GM23248 (cell line): ENCODE data around the gene RC3H1. TPM values are rescaled to one million over a fixed set of nuclear protein-coding genes. Genes with fewer than 3 reads are reported as not detected.

ENCODE experiments used
- DNase-seq: peaks from one replicate; pipeline ENCODE4 v3.0.0-alpha.2; 2015
- H2AFZ ChIP-seq: fragments of 200-600 bp; sonication (generic); 2 replicates; pipeline ENCODE4 v1.6.1; 2016; ENCODE audit warnings: antibody characterized with exemption
- H3F3A ChIP-seq: fragments of 200-600 bp; sonication (generic); 2 replicates; pipeline ENCODE4 v1.6.1; 2016; ENCODE audit warnings: mild to moderate bottlenecking, antibody characterized with exemption, mixed run types; ENCODE audit not compliant: insufficient read depth
- H3K27ac ChIP-seq: fragments of 200-600 bp; sonication (generic); 2 replicates; pipeline ENCODE4 v1.5.1; 2016; ENCODE audit warnings: mild to moderate bottlenecking
- H3K27me3 ChIP-seq: fragments of 200-600 bp; sonication (generic); replicated peaks from 2 replicates; pipeline ENCODE4 v1.6.1; 2016; ENCODE audit warnings: mild to moderate bottlenecking; ENCODE audit not compliant: insufficient read depth
- H3K36me3 ChIP-seq: fragments of 200-600 bp; sonication (generic); 2 replicates; pipeline ENCODE4 v1.6.1; 2016; ENCODE audit warnings: low read depth, mild to moderate bottlenecking
- H3K4me1 ChIP-seq: fragments of 200-600 bp; sonication (generic); 2 replicates; pipeline ENCODE4 v1.6.1; 2016; ENCODE audit warnings: mild to moderate bottlenecking; ENCODE audit not compliant: insufficient read depth
- H3K4me2 ChIP-seq: fragments of 200-600 bp; sonication (generic); one replicate; pipeline ENCODE4 v1.6.1; 2016; ENCODE audit warnings: mild to moderate bottlenecking; ENCODE audit not compliant: unreplicated experiment
- H3K4me3 ChIP-seq: fragments of 200-600 bp; sonication (generic); 2 replicates; pipeline ENCODE4 v1.5.1; 2016; ENCODE audit warnings: mild to moderate bottlenecking
- H3K79me2 ChIP-seq: fragments of 200-600 bp; sonication (generic); 2 replicates; pipeline ENCODE4 v1.6.1; 2016; ENCODE audit warnings: mild to moderate bottlenecking; ENCODE audit not compliant: insufficient read depth
- H3K9ac ChIP-seq: fragments of 200-600 bp; sonication (generic); 2 replicates; pipeline ENCODE4 v1.6.1; 2016; ENCODE audit warnings: mild to moderate bottlenecking
- H3K9me2 ChIP-seq: fragments of 200-600 bp; sonication (generic); 2 replicates; pipeline ENCODE4 v1.6.1; 2016; ENCODE audit warnings: mixed run types, mild to moderate bottlenecking, moderate library complexity; ENCODE audit not compliant: insufficient read depth
- H3K9me3 ChIP-seq: fragments of 200-600 bp; sonication (generic); one replicate; pipeline ENCODE4 v1.6.1; 2017; ENCODE audit warnings: low read depth
- H4K20me1 ChIP-seq: fragments of 200-600 bp; sonication (generic); 2 replicates; pipeline ENCODE4 v1.6.0; 2016; ENCODE audit not compliant: insufficient read depth
- EZH2 ChIP-seq: fragments of 200-600 bp; sonication (generic); IDR thresholded peaks from 2 replicates; pipeline ENCODE4 v1.6.1; 2018; ENCODE audit warnings: antibody characterized with exemption, mild to moderate bottlenecking; ENCODE audit not compliant: insufficient read depth, poor library complexity, severe bottlenecking
- EZH2phosphoT487 ChIP-seq: fragments of 200-600 bp; sonication (generic); IDR thresholded peaks from 2 replicates; pipeline ENCODE4 v1.6.1; 2018; ENCODE audit warnings: antibody characterized with exemption, moderate library complexity, mild to moderate bottlenecking, low read depth; ENCODE audit not compliant: insufficient read depth
- WGBS, 2 experiments: methylation state at CpG; one replicate each; pipeline ENCODE4 v1.1.6; 2015 to 2017; ENCODE audit warnings: low lambda C conversion rate in 2 of 2, low coverage in 1 of 2; ENCODE audit errors: missing lambda C conversion rate in 2 of 2; 5-methylcytosine and 5-hydroxymethylcytosine counted together
- in situ Hi-C: fragments of 300-500 bp; cut with MboI; formaldehyde crosslinking; loops from 2 replicates; pipeline ENCODE4 v1.15.0; 2020
- polyA plus RNA-seq: library from polyadenylated mRNA; unstranded; fragments of >200 nt; fragmentation: Nextera tagmentation; extraction: Ambion mirVana; gene quantifications from 2 replicates; pipeline ENCODE4 v1.2.1, GENCODE V29; 2016
- total RNA-seq: library from RNA; depleted of rRNA; stranded (reverse); fragments of >200 nt; shearing (Covaris generic); gene quantifications from 2 replicates; pipeline ENCODE4 v1.2.3, GENCODE V29; 2014

Gene RC3H1
- total and polyA plus RNA-seq, 2 experiments from 2014 or later = 5.9 to 18.9 TPM

- H2AFZ ChIP-seq = no peak overlapping the region
- peak; percentile 34 for DNase-seq
- no peaks in the 10 kb centered on the region for H3K79me2 ChIP-seq
- H3K27me3 ChIP-seq = no peaks in the 10 kb centered on the region
- H4K20me1 ChIP-seq = no peaks in the 10 kb centered on the region
- H3K9me3 ChIP-seq = no peaks in the 10 kb centered on the region
- H3K36me3 ChIP-seq = no peaks in the 10 kb centered on the region
- no peaks in the 10 kb centered on the region for H3K4me1 ChIP-seq
- no peaks in the 10 kb centered on the region for H3K9me2 ChIP-seq
- in situ Hi-C loops = no loop called here
- no peak overlapping the region for H3K27ac ChIP-seq
- no peak for TF ChIP-seq EZH2
- H3K4me2 ChIP-seq = no peak overlapping the region
- no peak overlapping the region for H3K9ac ChIP-seq
- H3F3A ChIP-seq = no peaks in the 10 kb centered on the region
- WGBS, 2 experiments = 95 to 96% methylated on average over 1 of the region's 1 CpG
- no peak overlapping the region for H3K4me3 ChIP-seq
Measured at GRCh38 chr1:174032671-174033222, 10.6 kb upstream of the RC3H1 start.

GRCh38 chr1:174031099-174031498 is 8.9 kb upstream of the RC3H1 start:
- no peak for DNase-seq
- 63 to 70% methylated on average over 2 of the region's 2 CpGs for WGBS, 2 experiments
- in situ Hi-C loops = no loop called here

GRCh38 chr1:174028495-174028894 is 6.3 kb upstream of the RC3H1 start:
- Histone ChIP-seq H4K20me1 (no peaks in the 10 kb centered on the region), H3K27ac (no peak overlapping the region), H3K9me2 (no peaks in the 10 kb centered on the region), H3K9ac (no peak overlapping the region), H3K4me2 (no peak overlapping the region), H3K4me1 (no peaks in the 10 kb centered on the region), H2AFZ (no peak overlapping the region; the same call in 1 of the 2 replicates), H3K27me3 (no peaks in the 10 kb centered on the region), H3K36me3 (no peaks in the 10 kb centered on the region), H3K79me2 (no peaks in the 10 kb centered on the region), H3K4me3 (no peak overlapping the region), H3K9me3 (no peaks in the 10 kb centered on the region), H3F3A (0 out of 2 replicates have a peak, but pooled peaks cover 2% of the 10 kb centered on the region)
- no peak for DNase-seq
- in situ Hi-C loops = no loop called here
- TF ChIP-seq EZH2phosphoT487 = no peak
- TF ChIP-seq EZH2 = no peak

More at GRCh38 chr1:174031099-174031498, 8.9 kb upstream of the RC3H1 start:
- Histone ChIP-seq H3K4me3 (no peak overlapping the region), H3K36me3 (no peaks in the 10 kb centered on the region), H3K9me3 (no peaks in the 10 kb centered on the region), H3K27me3 (no peaks in the 10 kb centered on the region), H2AFZ (no peak overlapping the region), H3K9ac (no peak overlapping the region), H3F3A (no peaks in the 10 kb centered on the region), H3K4me1 (no peaks in the 10 kb centered on the region), H3K27ac (no peak overlapping the region), H3K4me2 (no peak overlapping the region), H3K9me2 (no peaks in the 10 kb centered on the region), H4K20me1 (no peaks in the 10 kb centered on the region), H3K79me2 (no peaks in the 10 kb centered on the region)
- no peak for TF ChIP-seq EZH2
- no peak for TF ChIP-seq EZH2phosphoT487

GRCh38 chr1:174023440-174023839 is 1.3 kb upstream of the RC3H1 start:
- in situ Hi-C loops = no loop called here
- no peaks in the 10 kb centered on the region for H3K9me2 ChIP-seq
- 81% methylated on average over 3 of the region's 3 CpGs for WGBS, 2 experiments
- peaks cover 37% of the 10 kb centered on the region for H3K79me2 ChIP-seq
- no peaks in the 10 kb centered on the region for H3K9me3 ChIP-seq
- no peak overlapping the region for H3K4me3 ChIP-seq
- peak overlapping the region; percentile 93 for H3K9ac ChIP-seq
- TF ChIP-seq EZH2phosphoT487 (no peak), EZH2 (no peak)
- H3K27me3 ChIP-seq = no peaks in the 10 kb centered on the region
- peaks cover 15% of the 10 kb centered on the region for H4K20me1 ChIP-seq
- H3K27ac ChIP-seq = no peak overlapping the region
- H3K36me3 ChIP-seq = no peaks in the 10 kb centered on the region; the same call in 1 of the 2 replicates
- peaks cover 22% of the 10 kb centered on the region for H3K4me1 ChIP-seq
- peak overlapping the region; percentile 91 for H2AFZ ChIP-seq
- peaks cover 11% of the 10 kb centered on the region; the same call in 1 of the 2 replicates for H3F3A ChIP-seq
- no peak overlapping the region for H3K4me2 ChIP-seq
- peak; percentile 33 for DNase-seq

- DNase-seq = no peak
- TF ChIP-seq EZH2phosphoT487 (no peak), EZH2 (no peak)
- H3F3A ChIP-seq = peaks cover 11% of the 10 kb centered on the region; the same call in 1 of the 2 replicates
- H3K36me3 ChIP-seq = no peaks in the 10 kb centered on the region; the same call in 1 of the 2 replicates
- H3K27me3 ChIP-seq = no peaks in the 10 kb centered on the region
- in situ Hi-C loops = no loop called here
- H3K9me2 ChIP-seq = no peaks in the 10 kb centered on the region
- peaks cover 27% of the 10 kb centered on the region for H3K4me1 ChIP-seq
- peak overlapping the region; percentile 77 for H3K27ac ChIP-seq
- peak overlapping the region; percentile 83 for H3K4me3 ChIP-seq
- peak overlapping the region; percentile 90 for H3K4me2 ChIP-seq
- H4K20me1 ChIP-seq = peaks cover 15% of the 10 kb centered on the region
- peak overlapping the region; percentile 91 for H2AFZ ChIP-seq
- peaks cover 42% of the 10 kb centered on the region for H3K79me2 ChIP-seq
- WGBS, 2 experiments = 61 to 68% methylated on average over 4 of the region's 4 CpGs
- H3K9me3 ChIP-seq = no peaks in the 10 kb centered on the region
- H3K9ac ChIP-seq = peak overlapping the region; percentile 93
Measured at GRCh38 chr1:174022976-174023277, 770 bp upstream of the RC3H1 start.
